Neural cell (in vitro differentiated cells): Measurements from ENCODE around the gene NOLC1. TPM values are rescaled to one million over a fixed set of nuclear protein-coding genes. Genes with fewer than 3 reads are reported as not detected.

Experiments used
- H2AFZ ChIP-seq: fragments of 200-600, 300-800 bp; sonication (generic), shearing (Covaris generic); 2 replicates; pipeline ENCODE4 v1.6.0; 2014; ENCODE audit warnings: low read depth, mild to moderate bottlenecking, antibody characterized with exemption, low read length, moderate library complexity
- H3F3A ChIP-seq: fragments of 200-600 bp; shearing (Covaris generic); 2 replicates; pipeline ENCODE4 v1.6.1; 2016; ENCODE audit warnings: mild to moderate bottlenecking, moderate library complexity, mixed read lengths, antibody characterized with exemption, low read length; ENCODE audit not compliant: insufficient read depth, poor library complexity, severe bottlenecking
- H3K27ac ChIP-seq: fragments of 200-600, 300-800 bp; sonication (generic), shearing (Covaris generic); 2 replicates; pipeline ENCODE4 v1.5.1; 2014; ENCODE audit warnings: mild to moderate bottlenecking, low read length, moderate library complexity
- H3K27me3 ChIP-seq: fragments of 300-800, 200-600 bp; sonication (generic), shearing (Covaris generic); 2 replicates; pipeline ENCODE4 v1.6.0; 2014; ENCODE audit warnings: mild to moderate bottlenecking, low read depth, low read length, moderate library complexity; ENCODE audit not compliant: insufficient read depth
- H3K36me3 ChIP-seq: fragments of 300-800, 200-600 bp; sonication (generic), shearing (Covaris generic); 2 replicates; pipeline ENCODE4 v1.5.1; 2014; ENCODE audit warnings: mild to moderate bottlenecking, antibody characterized with exemption, low read length, moderate library complexity; ENCODE audit not compliant: insufficient read depth
- H3K4me2 ChIP-seq: fragments of 300-800, 200-600 bp; sonication (generic), shearing (Covaris generic); 2 replicates; pipeline ENCODE4 v1.6.0; 2014; ENCODE audit warnings: mild to moderate bottlenecking, low read length
- H3K4me3 ChIP-seq: fragments of 300-800, 200-600 bp; sonication (generic), shearing (Covaris generic); 2 replicates; pipeline ENCODE4 v1.5.1; 2014; ENCODE audit warnings: mild to moderate bottlenecking, low read length, moderate library complexity
- H3K79me2 ChIP-seq: fragments of 200-600 bp; shearing (Covaris generic); replicated peaks from 2 replicates; pipeline ENCODE4 v1.6.0; 2014; ENCODE audit warnings: mild to moderate bottlenecking, low read length, moderate library complexity; ENCODE audit not compliant: insufficient read depth
- H3K9ac ChIP-seq: fragments of 300-800, 200-600 bp; sonication (generic), shearing (Covaris generic); 2 replicates; pipeline ENCODE4 v1.6.1; 2016; ENCODE audit warnings: mild to moderate bottlenecking, low read length, mixed read lengths
- H3K9me2 ChIP-seq: fragments of 200-600 bp; shearing (Covaris generic); 2 replicates; pipeline ENCODE4 v1.6.1; 2016; ENCODE audit warnings: mild to moderate bottlenecking, low read length, mixed read lengths; ENCODE audit not compliant: insufficient read depth
- H3K9me3 ChIP-seq: fragments of 200-600, 300-800 bp; sonication (generic), shearing (Covaris generic); 2 replicates; pipeline ENCODE4 v1.6.1; 2016; ENCODE audit warnings: mild to moderate bottlenecking, mixed run types, low read length, moderate library complexity, mixed read lengths
- H4K20me1 ChIP-seq: fragments of 200-600 bp; shearing (Covaris generic); 2 replicates; pipeline ENCODE4 v1.6.1; 2016; ENCODE audit warnings: mild to moderate bottlenecking, mixed run types; ENCODE audit not compliant: insufficient read depth
- EP300 ChIP-seq: fragments of 450-650 bp; conservative IDR thresholded peaks from 2 replicates; pipeline ENCODE4 v1.6.1; 2014; ENCODE audit warnings: antibody characterized with exemption, mild to moderate bottlenecking, moderate library complexity; ENCODE audit not compliant: poor library complexity, severe bottlenecking
- EZH2 ChIP-seq: fragments of 200-600, 300-800 bp; shearing (Covaris generic), sonication (generic); IDR thresholded peaks from 2 replicates; pipeline ENCODE4 v1.6.1; 2014; ENCODE audit warnings: antibody characterized with exemption, low read length, borderline replicate concordance, mild to moderate bottlenecking; ENCODE audit not compliant: insufficient read depth, poor library complexity, severe bottlenecking
- MXI1 ChIP-seq: fragments of 450-650 bp; conservative IDR thresholded peaks from 2 replicates; pipeline ENCODE4 v1.6.1; 2014; ENCODE audit warnings: antibody characterized with exemption, mild to moderate bottlenecking; ENCODE audit not compliant: poor library complexity, severe bottlenecking
- POLR2AphosphoS5 ChIP-seq: IDR thresholded peaks from 2 replicates; pipeline ENCODE4 v1.6.1; 2012
- RAD21 ChIP-seq: fragments of 450-650 bp; conservative IDR thresholded peaks from 2 replicates; pipeline ENCODE4 v1.6.1; 2014; ENCODE audit warnings: antibody characterized with exemption, mild to moderate bottlenecking, moderate library complexity
- SMC3 ChIP-seq: fragments of 450-650 bp; conservative IDR thresholded peaks from 2 replicates; pipeline ENCODE4 v1.6.1; 2014; ENCODE audit warnings: antibody characterized with exemption, mild to moderate bottlenecking, moderate library complexity; ENCODE audit not compliant: poor library complexity
- TAF1 ChIP-seq: IDR thresholded peaks from 2 replicates; pipeline ENCODE4 v1.6.1; 2012; ENCODE audit warnings: low read depth
- polyA plus RNA-seq: library from polyadenylated mRNA; depleted of rRNA; stranded (reverse); fragments of >200 nt; gene quantifications from 2 replicates; pipeline ENCODE4 v1.2.3, GENCODE V29; 2014
- TF ChIP-seq, protein P1 (sequence below): IDR thresholded peaks from 2 replicates; pipeline ENCODE4 v1.6.1; 2012; ENCODE audit warnings: borderline replicate concordance
- TF ChIP-seq, protein P2 (sequence below): fragments of 450-650 bp; IDR thresholded peaks from 2 replicates; pipeline ENCODE4 v1.5.1; 2014; ENCODE audit warnings: antibody characterized with exemption, mild to moderate bottlenecking, moderate library complexity; ENCODE audit not compliant: poor library complexity, severe bottlenecking

The NOLC1 gene
- polyA plus RNA-seq, 1 donor from 2014 or later: 36.0 TPM

DNA sequence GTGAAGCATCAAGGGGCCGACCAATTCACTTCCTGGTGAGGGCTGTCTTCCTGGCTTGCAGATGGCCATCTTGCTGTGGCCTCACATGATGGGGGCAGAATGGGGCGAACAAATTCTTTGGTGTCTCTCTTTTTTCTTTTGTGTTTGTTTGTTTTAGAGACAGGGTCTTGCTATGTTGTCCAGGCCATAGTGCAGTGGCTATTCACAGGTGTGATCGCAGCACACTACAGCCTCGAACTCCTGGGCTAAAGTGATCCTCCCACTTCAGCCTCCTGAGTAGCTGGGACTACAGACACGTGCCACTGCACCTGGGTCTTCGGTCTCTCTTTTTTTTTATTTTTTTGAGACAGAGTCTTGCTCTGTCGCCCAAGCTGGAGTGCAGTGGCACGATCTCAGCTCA, 20.1 kb downstream of the NOLC1 start:
- Histone ChIP-seq H3K9me3 (no peaks in the 10 kb centered on the region), H3K36me3 (no peaks in the 10 kb centered on the region), H4K20me1 (no peaks in the 10 kb centered on the region), H2AFZ (no peak overlapping the region), H3F3A (no peaks in the 10 kb centered on the region), H3K27me3 (no peaks in the 10 kb centered on the region), H3K4me3 (no peak overlapping the region), H3K4me2 (no peak overlapping the region), H3K79me2 (no peaks in the 10 kb centered on the region), H3K27ac (no peak overlapping the region), H3K9me2 (no peaks in the 10 kb centered on the region), H3K9ac (no peak overlapping the region)
- TF ChIP-seq SMC3: no peak
- TF ChIP-seq, protein P1, sequence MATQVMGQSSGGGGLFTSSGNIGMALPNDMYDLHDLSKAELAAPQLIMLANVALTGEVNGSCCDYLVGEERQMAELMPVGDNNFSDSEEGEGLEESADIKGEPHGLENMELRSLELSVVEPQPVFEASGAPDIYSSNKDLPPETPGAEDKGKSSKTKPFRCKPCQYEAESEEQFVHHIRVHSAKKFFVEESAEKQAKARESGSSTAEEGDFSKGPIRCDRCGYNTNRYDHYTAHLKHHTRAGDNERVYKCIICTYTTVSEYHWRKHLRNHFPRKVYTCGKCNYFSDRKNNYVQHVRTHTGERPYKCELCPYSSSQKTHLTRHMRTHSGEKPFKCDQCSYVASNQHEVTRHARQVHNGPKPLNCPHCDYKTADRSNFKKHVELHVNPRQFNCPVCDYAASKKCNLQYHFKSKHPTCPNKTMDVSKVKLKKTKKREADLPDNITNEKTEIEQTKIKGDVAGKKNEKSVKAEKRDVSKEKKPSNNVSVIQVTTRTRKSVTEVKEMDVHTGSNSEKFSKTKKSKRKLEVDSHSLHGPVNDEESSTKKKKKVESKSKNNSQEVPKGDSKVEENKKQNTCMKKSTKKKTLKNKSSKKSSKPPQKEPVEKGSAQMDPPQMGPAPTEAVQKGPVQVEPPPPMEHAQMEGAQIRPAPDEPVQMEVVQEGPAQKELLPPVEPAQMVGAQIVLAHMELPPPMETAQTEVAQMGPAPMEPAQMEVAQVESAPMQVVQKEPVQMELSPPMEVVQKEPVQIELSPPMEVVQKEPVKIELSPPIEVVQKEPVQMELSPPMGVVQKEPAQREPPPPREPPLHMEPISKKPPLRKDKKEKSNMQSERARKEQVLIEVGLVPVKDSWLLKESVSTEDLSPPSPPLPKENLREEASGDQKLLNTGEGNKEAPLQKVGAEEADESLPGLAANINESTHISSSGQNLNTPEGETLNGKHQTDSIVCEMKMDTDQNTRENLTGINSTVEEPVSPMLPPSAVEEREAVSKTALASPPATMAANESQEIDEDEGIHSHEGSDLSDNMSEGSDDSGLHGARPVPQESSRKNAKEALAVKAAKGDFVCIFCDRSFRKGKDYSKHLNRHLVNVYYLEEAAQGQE: no peak
- TF ChIP-seq MXI1: no peak
- TF ChIP-seq EZH2: no peak
- no peak for TF ChIP-seq POLR2AphosphoS5
- no peak for TF ChIP-seq TAF1
- TF ChIP-seq EP300: no peak
- TF ChIP-seq, protein P2, sequence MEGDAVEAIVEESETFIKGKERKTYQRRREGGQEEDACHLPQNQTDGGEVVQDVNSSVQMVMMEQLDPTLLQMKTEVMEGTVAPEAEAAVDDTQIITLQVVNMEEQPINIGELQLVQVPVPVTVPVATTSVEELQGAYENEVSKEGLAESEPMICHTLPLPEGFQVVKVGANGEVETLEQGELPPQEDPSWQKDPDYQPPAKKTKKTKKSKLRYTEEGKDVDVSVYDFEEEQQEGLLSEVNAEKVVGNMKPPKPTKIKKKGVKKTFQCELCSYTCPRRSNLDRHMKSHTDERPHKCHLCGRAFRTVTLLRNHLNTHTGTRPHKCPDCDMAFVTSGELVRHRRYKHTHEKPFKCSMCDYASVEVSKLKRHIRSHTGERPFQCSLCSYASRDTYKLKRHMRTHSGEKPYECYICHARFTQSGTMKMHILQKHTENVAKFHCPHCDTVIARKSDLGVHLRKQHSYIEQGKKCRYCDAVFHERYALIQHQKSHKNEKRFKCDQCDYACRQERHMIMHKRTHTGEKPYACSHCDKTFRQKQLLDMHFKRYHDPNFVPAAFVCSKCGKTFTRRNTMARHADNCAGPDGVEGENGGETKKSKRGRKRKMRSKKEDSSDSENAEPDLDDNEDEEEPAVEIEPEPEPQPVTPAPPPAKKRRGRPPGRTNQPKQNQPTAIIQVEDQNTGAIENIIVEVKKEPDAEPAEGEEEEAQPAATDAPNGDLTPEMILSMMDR: no peak
- no peak for TF ChIP-seq RAD21

DNA sequence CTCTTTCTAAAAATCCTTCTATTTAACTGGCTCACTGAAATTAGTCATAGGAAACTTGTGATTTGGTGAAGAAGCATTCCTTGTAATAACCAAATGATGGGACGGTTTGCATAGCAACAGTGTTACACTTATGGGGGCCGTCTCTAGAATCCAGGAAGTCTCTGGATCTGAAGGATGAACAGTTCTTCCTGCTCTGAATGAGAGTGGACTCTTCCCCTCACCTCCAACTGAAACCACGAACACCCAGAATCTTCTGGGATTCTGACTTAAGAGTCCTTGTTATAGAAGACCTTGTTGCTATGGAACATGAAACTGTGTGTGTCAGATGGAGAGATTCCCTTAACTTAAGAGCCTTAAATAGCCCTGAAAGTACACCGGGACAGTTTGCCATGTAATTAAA, 23.2 kb downstream of the NOLC1 start:
- H2AFZ ChIP-seq: no peak overlapping the region
- no peaks in the 10 kb centered on the region for H3K79me2 ChIP-seq
- H3K27me3 ChIP-seq: no peaks in the 10 kb centered on the region
- H3K9me2 ChIP-seq: no peaks in the 10 kb centered on the region
- H3K4me3 ChIP-seq: no peak overlapping the region
- H3K27ac ChIP-seq: no peak overlapping the region
- H3K9me3 ChIP-seq: no peaks in the 10 kb centered on the region
- TF ChIP-seq POLR2AphosphoS5 (no peak), MXI1 (no peak), RAD21 (no peak), EZH2 (no peak), EP300 (no peak), SMC3 (no peak), TAF1 (no peak)
- TF ChIP-seq, protein P2: no peak
- TF ChIP-seq, protein P1: no peak
- H4K20me1 ChIP-seq: no peaks in the 10 kb centered on the region
- no peak overlapping the region for H3K4me2 ChIP-seq
- H3F3A ChIP-seq: no peaks in the 10 kb centered on the region
- H3K36me3 ChIP-seq: no peaks in the 10 kb centered on the region
- no peak overlapping the region for H3K9ac ChIP-seq
